GM12878 (cell line): ENCODE data around the gene PROSER2.

Experiments used
- BACH1 ChIP-seq: fragments of 450-650 bp; IDR thresholded peaks from 2 replicates; pipeline ENCODE4 v1.6.1; 2017; ENCODE audit warnings: mild to moderate bottlenecking, borderline replicate concordance
- POLR2AphosphoS5 ChIP-seq: IDR thresholded peaks from 2 replicates; pipeline ENCODE4 v1.6.1; 2011; ENCODE audit warnings: mild to moderate bottlenecking, low read length, inconsistent platforms
- RAD21 ChIP-seq: IDR thresholded peaks from 2 replicates; pipeline ENCODE4 v1.6.1; 2011; ENCODE audit warnings: mild to moderate bottlenecking, low read depth, low read length, moderate library complexity; ENCODE audit not compliant: insufficient read depth
- SREBF1 ChIP-seq: IDR thresholded peaks from 2 replicates; pipeline ENCODE4 v1.6.1; 2012; ENCODE audit warnings: mild to moderate bottlenecking, low read length
- SREBF2 ChIP-seq: IDR thresholded peaks from 2 replicates; pipeline ENCODE4 v1.6.1; 2012; ENCODE audit warnings: mild to moderate bottlenecking, low read length
- TF ChIP-seq, protein P1 (sequence below), 3 experiments: IDR thresholded peaks in 2 of 3; conservative IDR thresholded peaks in 1 of 3; 2 replicates each; pipeline ENCODE4 v1.5.1; 2011; ENCODE audit warnings: low read depth in 3 of 3, low read length in 3 of 3, mild to moderate bottlenecking in 3 of 3, control low read depth in 2 of 3, moderate library complexity in 2 of 3, inconsistent platforms in 1 of 3, mixed read lengths in 1 of 3; ENCODE audit not compliant: control insufficient read depth in 2 of 3, insufficient read depth in 1 of 3; ENCODE audit errors: extremely low read depth in 1 of 3

DNA sequence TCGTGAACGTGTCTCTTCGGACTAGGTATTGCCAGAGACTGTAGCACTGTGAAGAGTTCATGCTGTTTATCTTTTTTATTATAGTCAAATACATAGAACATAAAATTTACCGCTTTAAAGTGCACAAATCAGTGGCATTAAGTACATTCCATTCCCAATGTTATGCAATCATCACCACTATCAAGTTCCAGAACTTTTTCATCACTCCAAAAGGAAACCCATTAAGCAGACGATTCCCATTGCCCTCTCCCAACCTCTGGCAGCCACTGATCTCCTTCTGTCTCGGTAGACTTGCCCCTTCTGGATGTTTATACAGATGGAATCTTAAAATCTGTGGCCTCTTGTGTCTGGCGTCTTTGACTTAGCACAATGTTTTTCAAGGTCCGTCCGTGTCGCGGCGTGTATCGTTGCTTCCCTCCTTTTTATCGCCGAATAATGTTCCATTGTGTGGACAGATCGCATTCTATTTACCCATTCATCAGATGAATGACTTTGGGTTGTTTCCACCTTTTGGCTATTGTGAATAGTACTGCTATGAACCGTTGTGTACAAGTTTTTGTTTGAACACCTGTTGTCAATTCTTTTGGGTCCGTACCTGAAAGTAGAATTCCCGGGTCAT is 2.7 kb downstream of the PROSER2 start:
- TF ChIP-seq SREBF1 = no peak
- TF ChIP-seq, protein P1, sequence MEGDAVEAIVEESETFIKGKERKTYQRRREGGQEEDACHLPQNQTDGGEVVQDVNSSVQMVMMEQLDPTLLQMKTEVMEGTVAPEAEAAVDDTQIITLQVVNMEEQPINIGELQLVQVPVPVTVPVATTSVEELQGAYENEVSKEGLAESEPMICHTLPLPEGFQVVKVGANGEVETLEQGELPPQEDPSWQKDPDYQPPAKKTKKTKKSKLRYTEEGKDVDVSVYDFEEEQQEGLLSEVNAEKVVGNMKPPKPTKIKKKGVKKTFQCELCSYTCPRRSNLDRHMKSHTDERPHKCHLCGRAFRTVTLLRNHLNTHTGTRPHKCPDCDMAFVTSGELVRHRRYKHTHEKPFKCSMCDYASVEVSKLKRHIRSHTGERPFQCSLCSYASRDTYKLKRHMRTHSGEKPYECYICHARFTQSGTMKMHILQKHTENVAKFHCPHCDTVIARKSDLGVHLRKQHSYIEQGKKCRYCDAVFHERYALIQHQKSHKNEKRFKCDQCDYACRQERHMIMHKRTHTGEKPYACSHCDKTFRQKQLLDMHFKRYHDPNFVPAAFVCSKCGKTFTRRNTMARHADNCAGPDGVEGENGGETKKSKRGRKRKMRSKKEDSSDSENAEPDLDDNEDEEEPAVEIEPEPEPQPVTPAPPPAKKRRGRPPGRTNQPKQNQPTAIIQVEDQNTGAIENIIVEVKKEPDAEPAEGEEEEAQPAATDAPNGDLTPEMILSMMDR (IDR thresholded peaks at IDR 0.05 in 2 of 3, conservative IDR thresholded peaks at IDR 0.05 in 1 of 3; ENCODE audit: control insufficient read depth in 2 of 3, extremely low read depth in 1 of 3, insufficient read depth in 1 of 3, low read depth in 3 of 3, low read length in 3 of 3) = no peak
- no peak for TF ChIP-seq RAD21
- no peak for TF ChIP-seq POLR2AphosphoS5
- no peak for TF ChIP-seq BACH1
- TF ChIP-seq SREBF2 = no peak
